WTC11 (cell line): ENCODE measurements around the gene FRMD4B. TPM values are rescaled to one million over a fixed set of nuclear protein-coding genes. Genes with fewer than 3 reads are reported as not detected.

Source experiments
- ATAC-seq: fragments of 200-7000 bp; cut with Tn5 transposase; 2 replicates; pipeline ENCODE4 v1.10.0; 2021; ENCODE audit warnings: mild to moderate bottlenecking, moderate library complexity
- CTCF ChIA-PET: fragments of 300-600 bp; sonication (Branson Sonifier 250); formaldehyde crosslinking; loops from one replicate; lab custom pipeline; 2021; ENCODE audit warnings: antibody characterized with exemption; lab: Charles Lee
- POLR2A ChIA-PET: fragments of 350-600 bp; sonication (Branson Sonifier 250); formaldehyde crosslinking; loops from one replicate; lab custom pipeline; 2021; ENCODE audit warnings: antibody characterized with exemption; lab: Charles Lee
- DNase-seq: peaks from one replicate; pipeline ENCODE4 v3.0.0; 2021; ENCODE audit warnings: low spot score
- H3K27ac Mint-ChIP-seq: 2 replicates; pipeline ENCODE4 v1.8.0; 2021; ENCODE audit warnings: mixed read lengths
- H3K27me3 Mint-ChIP-seq: 2 replicates; pipeline ENCODE4 v1.8.0; 2021; ENCODE audit warnings: low read depth, mild to moderate bottlenecking, moderate library complexity, mixed read lengths
- H3K36me3 Mint-ChIP-seq: 2 replicates; pipeline ENCODE4 v1.8.0; 2021; ENCODE audit warnings: mixed read lengths
- H3K4me1 Mint-ChIP-seq: 2 replicates; pipeline ENCODE4 v1.8.0; 2022; ENCODE audit warnings: mixed read lengths
- H3K4me3 Mint-ChIP-seq: 2 replicates; pipeline ENCODE4 v1.8.0; 2021; ENCODE audit warnings: mild to moderate bottlenecking, moderate library complexity, mixed read lengths
- H3K9me3 Mint-ChIP-seq: 2 replicates; pipeline ENCODE4 v1.8.0; 2021; ENCODE audit warnings: mixed read lengths
- CREB1 ChIP-seq: sonication (generic); formaldehyde crosslinking; IDR thresholded peaks from 2 replicates; pipeline ENCODE4 v1.8.0; 2023; ENCODE audit warnings: mild to moderate bottlenecking, missing genetic modification reagents
- ELF4 ChIP-seq: sonication (generic); formaldehyde crosslinking; IDR thresholded peaks from 2 replicates; pipeline ENCODE4 v1.8.1; 2022; ENCODE audit warnings: low read depth, mild to moderate bottlenecking, moderate library complexity, missing genetic modification reagents
- EMX1 ChIP-seq: fragments of 250-450 bp; sonication (Bioruptor Pico); IDR thresholded peaks from 2 replicates; pipeline ENCODE4 v1.8.0; 2021; ENCODE audit warnings: mild to moderate bottlenecking
- ETV6 ChIP-seq: sonication (generic); formaldehyde crosslinking; IDR thresholded peaks from 2 replicates; pipeline ENCODE4 v1.8.1; 2022; ENCODE audit warnings: mild to moderate bottlenecking, missing genetic modification reagents
- HMGA2 ChIP-seq: fragments of 250-450 bp; sonication (Bioruptor Pico); IDR thresholded peaks from 2 replicates; pipeline ENCODE4 v1.4.0; 2021; ENCODE audit warnings: mild to moderate bottlenecking, moderate library complexity
- IRF2 ChIP-seq: sonication (generic); formaldehyde crosslinking; IDR thresholded peaks from 2 replicates; pipeline ENCODE4 v1.8.0; 2022; ENCODE audit warnings: low read depth, missing genetic modification reagents, borderline replicate concordance
- NFE2L1 ChIP-seq: sonication (generic); formaldehyde crosslinking; IDR thresholded peaks from 2 replicates; pipeline ENCODE4 v1.8.1; 2023; ENCODE audit warnings: missing genetic modification reagents
- OVOL2 ChIP-seq: fragments of 250-450 bp; sonication (Bioruptor Pico); IDR thresholded peaks from 2 replicates; pipeline ENCODE4 v1.9.0; 2021; ENCODE audit warnings: mild to moderate bottlenecking, borderline replicate concordance
- SOX15 ChIP-seq: fragments of 250-450 bp; sonication (Bioruptor Pico); IDR thresholded peaks from 2 replicates; pipeline ENCODE4 v1.9.0; 2021; ENCODE audit warnings: mild to moderate bottlenecking
- SP1 ChIP-seq: sonication (generic); formaldehyde crosslinking; conservative IDR thresholded peaks from 2 replicates; pipeline ENCODE4 v1.8.1; 2022; ENCODE audit warnings: missing genetic modification reagents
- TEAD1 ChIP-seq: sonication (generic); formaldehyde crosslinking; IDR thresholded peaks from 2 replicates; pipeline ENCODE4 v1.8.0; 2022; ENCODE audit warnings: mild to moderate bottlenecking, missing genetic modification reagents
- ZNF121 ChIP-seq: sonication (generic); formaldehyde crosslinking; IDR thresholded peaks from 2 replicates; pipeline ENCODE4 v1.8.0; 2023; ENCODE audit warnings: missing genetic modification reagents
- ZNF232 ChIP-seq: sonication (generic); formaldehyde crosslinking; IDR thresholded peaks from 2 replicates; pipeline ENCODE4 v1.8.0; 2022; ENCODE audit warnings: mild to moderate bottlenecking, missing genetic modification reagents
- total RNA-seq: library from RNA; stranded (reverse); gene quantifications from 3 replicates; pipeline ENCODE4 v1.2.3, GENCODE V29; 2021
- TF ChIP-seq, protein P1 (sequence below): sonication (generic); formaldehyde crosslinking; IDR thresholded peaks from 2 replicates; pipeline ENCODE4 v1.8.1; 2023; ENCODE audit warnings: mild to moderate bottlenecking, moderate library complexity, missing genetic modification reagents
- TF ChIP-seq, protein P2 (sequence below): sonication (generic); formaldehyde crosslinking; IDR thresholded peaks from 2 replicates; pipeline ENCODE4 v1.8.1; 2022; ENCODE audit warnings: low read depth, missing genetic modification reagents, borderline replicate concordance
- TF ChIP-seq, protein P3 (sequence below): sonication (generic); formaldehyde crosslinking; IDR thresholded peaks from 2 replicates; pipeline ENCODE4 v1.8.1; 2023; ENCODE audit warnings: mild to moderate bottlenecking, missing genetic modification reagents, borderline replicate concordance
- TF ChIP-seq, protein P4 (sequence below): sonication (generic); formaldehyde crosslinking; IDR thresholded peaks from 2 replicates; pipeline ENCODE4 v1.8.0; 2022; ENCODE audit warnings: mild to moderate bottlenecking, missing genetic modification reagents
- TF ChIP-seq, protein P5 (sequence below): sonication (generic); formaldehyde crosslinking; IDR thresholded peaks from 2 replicates; pipeline ENCODE4 v1.8.1; 2022; ENCODE audit warnings: mild to moderate bottlenecking, missing genetic modification reagents, moderate library complexity, borderline replicate concordance
- TF ChIP-seq, protein P6 (sequence below): fragments of 200-600 bp; IDR thresholded peaks from 2 replicates; pipeline ENCODE4 v1.8.0; 2022; ENCODE audit warnings: antibody characterized with exemption

The FRMD4B gene
- total RNA-seq, 1 experiment from 2014 or later: 6.7 TPM

DNA sequence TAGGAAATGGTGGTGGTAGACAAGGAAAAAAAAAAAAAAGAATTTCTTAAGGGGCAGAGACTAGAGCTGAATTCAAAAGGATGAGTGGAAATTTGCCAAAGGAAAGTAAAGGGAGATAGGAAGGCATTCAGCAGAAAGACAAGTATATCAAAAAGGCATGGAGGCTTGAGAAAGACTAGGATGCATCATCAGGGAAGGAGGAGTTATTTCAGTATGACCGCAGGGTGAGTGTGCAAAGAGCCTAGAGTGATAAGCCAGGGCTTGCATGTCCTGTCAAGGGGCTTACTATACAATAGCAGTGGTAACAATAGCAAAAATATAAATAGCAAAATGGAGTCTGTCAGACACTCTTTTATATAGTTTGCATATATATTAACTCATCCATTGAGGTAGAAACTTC, 112.0 kb downstream of the FRMD4B start (continued):
- TF ChIP-seq, protein P1, sequence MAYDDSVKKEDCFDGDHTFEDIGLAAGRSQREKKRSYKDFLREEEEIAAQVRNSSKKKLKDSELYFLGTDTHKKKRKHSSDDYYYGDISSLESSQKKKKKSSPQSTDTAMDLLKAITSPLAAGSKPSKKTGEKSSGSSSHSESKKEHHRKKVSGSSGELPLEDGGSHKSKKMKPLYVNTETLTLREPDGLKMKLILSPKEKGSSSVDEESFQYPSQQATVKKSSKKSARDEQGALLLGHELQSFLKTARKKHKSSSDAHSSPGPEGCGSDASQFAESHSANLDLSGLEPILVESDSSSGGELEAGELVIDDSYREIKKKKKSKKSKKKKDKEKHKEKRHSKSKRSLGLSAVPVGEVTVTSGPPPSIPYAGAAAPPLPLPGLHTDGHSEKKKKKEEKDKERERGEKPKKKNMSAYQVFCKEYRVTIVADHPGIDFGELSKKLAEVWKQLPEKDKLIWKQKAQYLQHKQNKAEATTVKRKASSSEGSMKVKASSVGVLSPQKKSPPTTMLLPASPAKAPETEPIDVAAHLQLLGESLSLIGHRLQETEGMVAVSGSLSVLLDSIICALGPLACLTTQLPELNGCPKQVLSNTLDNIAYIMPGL (CRISPR knock-in tag): no peak
- no peak for TF ChIP-seq NFE2L1 (CRISPR knock-in tag)
- no peak for TF ChIP-seq IRF2 (CRISPR knock-in tag)
- TF ChIP-seq OVOL2 (CRISPR knock-in tag): no peak
- no peak for TF ChIP-seq EMX1
- TF ChIP-seq, protein P2, sequence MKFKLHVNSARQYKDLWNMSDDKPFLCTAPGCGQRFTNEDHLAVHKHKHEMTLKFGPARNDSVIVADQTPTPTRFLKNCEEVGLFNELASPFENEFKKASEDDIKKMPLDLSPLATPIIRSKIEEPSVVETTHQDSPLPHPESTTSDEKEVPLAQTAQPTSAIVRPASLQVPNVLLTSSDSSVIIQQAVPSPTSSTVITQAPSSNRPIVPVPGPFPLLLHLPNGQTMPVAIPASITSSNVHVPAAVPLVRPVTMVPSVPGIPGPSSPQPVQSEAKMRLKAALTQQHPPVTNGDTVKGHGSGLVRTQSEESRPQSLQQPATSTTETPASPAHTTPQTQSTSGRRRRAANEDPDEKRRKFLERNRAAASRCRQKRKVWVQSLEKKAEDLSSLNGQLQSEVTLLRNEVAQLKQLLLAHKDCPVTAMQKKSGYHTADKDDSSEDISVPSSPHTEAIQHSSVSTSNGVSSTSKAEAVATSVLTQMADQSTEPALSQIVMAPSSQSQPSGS (CRISPR knock-in tag): no peak
- no peak for TF ChIP-seq SOX15 (CRISPR knock-in tag)
- TF ChIP-seq SP1 (CRISPR knock-in tag): no peak
- TF ChIP-seq, protein P3, sequence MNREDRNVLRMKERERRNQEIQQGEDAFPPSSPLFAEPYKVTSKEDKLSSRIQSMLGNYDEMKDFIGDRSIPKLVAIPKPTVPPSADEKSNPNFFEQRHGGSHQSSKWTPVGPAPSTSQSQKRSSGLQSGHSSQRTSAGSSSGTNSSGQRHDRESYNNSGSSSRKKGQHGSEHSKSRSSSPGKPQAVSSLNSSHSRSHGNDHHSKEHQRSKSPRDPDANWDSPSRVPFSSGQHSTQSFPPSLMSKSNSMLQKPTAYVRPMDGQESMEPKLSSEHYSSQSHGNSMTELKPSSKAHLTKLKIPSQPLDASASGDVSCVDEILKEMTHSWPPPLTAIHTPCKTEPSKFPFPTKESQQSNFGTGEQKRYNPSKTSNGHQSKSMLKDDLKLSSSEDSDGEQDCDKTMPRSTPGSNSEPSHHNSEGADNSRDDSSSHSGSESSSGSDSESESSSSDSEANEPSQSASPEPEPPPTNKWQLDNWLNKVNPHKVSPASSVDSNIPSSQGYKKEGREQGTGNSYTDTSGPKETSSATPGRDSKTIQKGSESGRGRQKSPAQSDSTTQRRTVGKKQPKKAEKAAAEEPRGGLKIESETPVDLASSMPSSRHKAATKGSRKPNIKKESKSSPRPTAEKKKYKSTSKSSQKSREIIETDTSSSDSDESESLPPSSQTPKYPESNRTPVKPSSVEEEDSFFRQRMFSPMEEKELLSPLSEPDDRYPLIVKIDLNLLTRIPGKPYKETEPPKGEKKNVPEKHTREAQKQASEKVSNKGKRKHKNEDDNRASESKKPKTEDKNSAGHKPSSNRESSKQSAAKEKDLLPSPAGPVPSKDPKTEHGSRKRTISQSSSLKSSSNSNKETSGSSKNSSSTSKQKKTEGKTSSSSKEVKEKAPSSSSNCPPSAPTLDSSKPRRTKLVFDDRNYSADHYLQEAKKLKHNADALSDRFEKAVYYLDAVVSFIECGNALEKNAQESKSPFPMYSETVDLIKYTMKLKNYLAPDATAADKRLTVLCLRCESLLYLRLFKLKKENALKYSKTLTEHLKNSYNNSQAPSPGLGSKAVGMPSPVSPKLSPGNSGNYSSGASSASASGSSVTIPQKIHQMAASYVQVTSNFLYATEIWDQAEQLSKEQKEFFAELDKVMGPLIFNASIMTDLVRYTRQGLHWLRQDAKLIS (CRISPR knock-in tag): no peak
- no peak for TF ChIP-seq ZNF232
- TF ChIP-seq ELF4: no peak
- no peak for TF ChIP-seq HMGA2 (CRISPR knock-in tag)

DNA sequence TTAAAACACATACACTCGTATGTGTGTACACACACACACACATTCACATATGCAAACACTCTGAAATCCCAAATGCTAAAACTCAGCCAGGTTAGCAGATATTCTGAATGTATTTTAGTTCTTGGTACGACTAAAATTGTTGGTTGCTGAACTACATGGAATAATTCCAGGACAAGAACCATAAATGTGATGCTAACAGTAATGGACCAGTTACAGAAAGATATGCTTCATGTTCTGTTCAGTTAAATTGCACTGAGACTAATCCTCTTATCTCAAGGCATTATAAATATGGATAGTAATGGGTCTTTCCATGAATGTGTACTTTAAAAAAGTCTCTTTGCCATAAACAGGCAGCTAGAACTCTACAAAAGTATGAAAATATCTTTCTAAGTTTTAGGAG, 113.3 kb downstream of the FRMD4B start:
- no peak for TF ChIP-seq ETV6 (CRISPR knock-in tag)
- TF ChIP-seq, protein P4, sequence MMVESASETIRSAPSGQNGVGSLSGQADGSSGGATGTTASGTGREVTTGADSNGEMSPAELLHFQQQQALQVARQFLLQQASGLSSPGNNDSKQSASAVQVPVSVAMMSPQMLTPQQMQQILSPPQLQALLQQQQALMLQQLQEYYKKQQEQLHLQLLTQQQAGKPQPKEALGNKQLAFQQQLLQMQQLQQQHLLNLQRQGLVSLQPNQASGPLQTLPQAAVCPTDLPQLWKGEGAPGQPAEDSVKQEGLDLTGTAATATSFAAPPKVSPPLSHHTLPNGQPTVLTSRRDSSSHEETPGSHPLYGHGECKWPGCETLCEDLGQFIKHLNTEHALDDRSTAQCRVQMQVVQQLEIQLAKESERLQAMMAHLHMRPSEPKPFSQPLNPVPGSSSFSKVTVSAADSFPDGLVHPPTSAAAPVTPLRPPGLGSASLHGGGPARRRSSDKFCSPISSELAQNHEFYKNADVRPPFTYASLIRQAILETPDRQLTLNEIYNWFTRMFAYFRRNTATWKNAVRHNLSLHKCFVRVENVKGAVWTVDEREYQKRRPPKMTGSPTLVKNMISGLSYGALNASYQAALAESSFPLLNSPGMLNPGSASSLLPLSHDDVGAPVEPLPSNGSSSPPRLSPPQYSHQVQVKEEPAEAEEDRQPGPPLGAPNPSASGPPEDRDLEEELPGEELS (CRISPR knock-in tag): no peak
- TF ChIP-seq SP1 (CRISPR knock-in tag): no peak
- TF ChIP-seq, protein P5, sequence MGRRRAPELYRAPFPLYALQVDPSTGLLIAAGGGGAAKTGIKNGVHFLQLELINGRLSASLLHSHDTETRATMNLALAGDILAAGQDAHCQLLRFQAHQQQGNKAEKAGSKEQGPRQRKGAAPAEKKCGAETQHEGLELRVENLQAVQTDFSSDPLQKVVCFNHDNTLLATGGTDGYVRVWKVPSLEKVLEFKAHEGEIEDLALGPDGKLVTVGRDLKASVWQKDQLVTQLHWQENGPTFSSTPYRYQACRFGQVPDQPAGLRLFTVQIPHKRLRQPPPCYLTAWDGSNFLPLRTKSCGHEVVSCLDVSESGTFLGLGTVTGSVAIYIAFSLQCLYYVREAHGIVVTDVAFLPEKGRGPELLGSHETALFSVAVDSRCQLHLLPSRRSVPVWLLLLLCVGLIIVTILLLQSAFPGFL (CRISPR knock-in tag): no peak
- TF ChIP-seq TEAD1 (CRISPR knock-in tag): no peak
- no peak for TF ChIP-seq CREB1 (CRISPR knock-in tag)
- TF ChIP-seq, protein P6, sequence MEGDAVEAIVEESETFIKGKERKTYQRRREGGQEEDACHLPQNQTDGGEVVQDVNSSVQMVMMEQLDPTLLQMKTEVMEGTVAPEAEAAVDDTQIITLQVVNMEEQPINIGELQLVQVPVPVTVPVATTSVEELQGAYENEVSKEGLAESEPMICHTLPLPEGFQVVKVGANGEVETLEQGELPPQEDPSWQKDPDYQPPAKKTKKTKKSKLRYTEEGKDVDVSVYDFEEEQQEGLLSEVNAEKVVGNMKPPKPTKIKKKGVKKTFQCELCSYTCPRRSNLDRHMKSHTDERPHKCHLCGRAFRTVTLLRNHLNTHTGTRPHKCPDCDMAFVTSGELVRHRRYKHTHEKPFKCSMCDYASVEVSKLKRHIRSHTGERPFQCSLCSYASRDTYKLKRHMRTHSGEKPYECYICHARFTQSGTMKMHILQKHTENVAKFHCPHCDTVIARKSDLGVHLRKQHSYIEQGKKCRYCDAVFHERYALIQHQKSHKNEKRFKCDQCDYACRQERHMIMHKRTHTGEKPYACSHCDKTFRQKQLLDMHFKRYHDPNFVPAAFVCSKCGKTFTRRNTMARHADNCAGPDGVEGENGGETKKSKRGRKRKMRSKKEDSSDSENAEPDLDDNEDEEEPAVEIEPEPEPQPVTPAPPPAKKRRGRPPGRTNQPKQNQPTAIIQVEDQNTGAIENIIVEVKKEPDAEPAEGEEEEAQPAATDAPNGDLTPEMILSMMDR: no peak
- no peak for TF ChIP-seq ZNF121 (CRISPR knock-in tag)
- CTCF ChIA-PET: interaction anchor here (1.3 kb wide), 1 partner anchor 34 kb away, joined by 4 read pairs; no protein-coding TSS in a partner anchor
- Mint-ChIP-seq H3K9me3 (no peaks in the 10 kb centered on the region), H3K36me3 (no peaks in the 10 kb centered on the region), H3K27ac (no peak overlapping the region), H3K4me1 (peaks cover 9% of the 10 kb centered on the region), H3K27me3 (no peaks in the 10 kb centered on the region), H3K4me3 (no peak overlapping the region)
- POLR2A ChIA-PET: no interaction called here
- no peak for DNase-seq
- ATAC-seq: no peak
